KBM-7 (cell line): ENCODE results near the gene ANO10.
"Not testable (repeated sequence)": the region's sequence is repeated elsewhere in the genome, so short reads cannot be mapped to it uniquely, and the experiment has no call there.

Experiments used
- DNase-seq: peaks from one replicate; pipeline ENCODE4 v3.0.0-alpha.2; 2015
- in situ Hi-C: fragments of 300-500 bp; cut with MboI; formaldehyde crosslinking; loops from 2 replicates; pipeline ENCODE4 v1.14.3; 2020; ENCODE audit warnings: low sequenced_read_pairs, low pct_unique_long_range_greater_than_20kb, mixed read lengths

The ANO10 gene

GRCh38 chr3:43528498-43529099 lies 93.2 kb downstream of the ANO10 start:
- DNase-seq, result no peak
- in situ Hi-C loops, result no loop called here

GRCh38 chr3:43526956-43527355 lies 94.9 kb downstream of the ANO10 start:
- in situ Hi-C loops, result no loop called here
- DNase-seq, result no peak

DNA sequence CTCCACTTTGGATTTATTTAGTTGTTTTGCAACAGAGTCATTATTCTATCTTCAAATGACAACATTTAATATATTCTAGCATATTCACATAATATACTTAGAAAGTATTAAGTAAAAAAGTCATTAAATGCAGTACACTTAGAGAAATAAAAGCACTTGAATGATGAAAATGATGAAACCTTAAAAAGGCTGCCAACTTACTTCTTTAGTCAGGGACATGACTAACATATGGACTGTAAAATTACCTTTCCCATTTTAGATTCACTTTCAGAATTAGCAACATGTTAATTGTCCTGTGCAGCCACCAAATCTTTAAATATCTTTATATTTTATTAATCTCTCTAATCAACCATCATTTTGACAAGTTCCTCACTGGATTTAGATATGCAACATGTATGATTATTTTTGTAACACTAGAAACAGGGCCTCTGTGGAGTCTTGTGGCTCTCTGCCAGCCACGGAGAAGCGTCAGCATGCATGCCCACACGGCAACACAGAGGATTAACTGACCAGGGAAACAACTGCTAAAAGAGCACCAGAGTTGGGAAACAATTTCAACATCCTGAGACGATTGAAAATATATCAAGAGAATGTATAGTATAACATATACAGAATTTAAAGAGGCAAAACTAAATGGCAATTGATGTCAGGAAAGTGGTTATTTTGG lies 95.7 kb downstream of the ANO10 start:
- in situ Hi-C loops, result no loop called here
- DNase-seq, result no peak

- DNase-seq, result no peak
- in situ Hi-C loops, result no loop called here
Measured at GRCh38 chr3:43525386-43525785, 96.4 kb downstream of the ANO10 start.

- DNase-seq, result no peak
- in situ Hi-C loops, result no loop called here
Measured at GRCh38 chr3:43523454-43524053, 98.3 kb downstream of the ANO10 start.

- in situ Hi-C loops, result no loop called here
- DNase-seq, result no peak
Measured at GRCh38 chr3:43522727-43523362, 99.0 kb downstream of the ANO10 start.

DNA sequence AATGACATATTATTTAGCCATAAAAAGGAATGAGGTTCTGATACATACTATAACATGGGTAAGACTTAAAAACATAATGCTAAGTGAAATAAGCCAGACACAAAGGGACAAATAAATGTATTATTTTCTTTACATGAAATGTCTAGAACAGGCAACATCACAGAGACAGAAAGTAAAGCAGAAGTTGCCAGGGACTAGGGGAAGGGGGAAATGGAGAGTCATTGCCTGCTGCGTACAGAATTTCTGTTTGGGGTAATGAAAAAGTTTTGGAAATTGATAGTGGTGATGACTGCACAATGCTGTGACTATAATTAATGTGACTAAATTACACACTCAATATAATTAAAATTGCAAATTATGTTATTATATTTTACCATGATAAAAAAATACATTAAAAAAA lies 99.9 kb downstream of the ANO10 start:
- in situ Hi-C loops, result no loop called here
- DNase-seq, result no peak

DNA sequence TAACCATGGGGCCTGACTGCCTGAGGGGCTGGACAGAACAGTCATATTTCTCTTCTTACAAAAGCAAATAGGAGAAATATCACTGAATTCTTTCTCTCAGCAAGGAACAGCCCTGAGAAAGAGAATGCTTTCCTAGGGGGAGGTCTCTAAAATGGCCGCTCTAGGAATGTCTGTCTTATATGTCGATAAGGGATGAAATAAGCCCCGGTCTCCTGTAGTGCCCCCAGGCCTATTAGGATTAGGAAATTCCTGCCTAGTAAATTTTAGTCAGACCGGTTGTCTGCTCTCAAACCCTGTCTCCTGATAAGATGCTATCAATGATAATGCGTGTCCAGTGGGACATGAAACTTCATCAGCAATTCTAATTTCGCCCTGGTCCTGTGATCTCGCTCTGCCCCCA lies 103.3 kb downstream of the ANO10 start:
- in situ Hi-C loops, DNase-seq: not testable (repeated sequence)

DNA sequence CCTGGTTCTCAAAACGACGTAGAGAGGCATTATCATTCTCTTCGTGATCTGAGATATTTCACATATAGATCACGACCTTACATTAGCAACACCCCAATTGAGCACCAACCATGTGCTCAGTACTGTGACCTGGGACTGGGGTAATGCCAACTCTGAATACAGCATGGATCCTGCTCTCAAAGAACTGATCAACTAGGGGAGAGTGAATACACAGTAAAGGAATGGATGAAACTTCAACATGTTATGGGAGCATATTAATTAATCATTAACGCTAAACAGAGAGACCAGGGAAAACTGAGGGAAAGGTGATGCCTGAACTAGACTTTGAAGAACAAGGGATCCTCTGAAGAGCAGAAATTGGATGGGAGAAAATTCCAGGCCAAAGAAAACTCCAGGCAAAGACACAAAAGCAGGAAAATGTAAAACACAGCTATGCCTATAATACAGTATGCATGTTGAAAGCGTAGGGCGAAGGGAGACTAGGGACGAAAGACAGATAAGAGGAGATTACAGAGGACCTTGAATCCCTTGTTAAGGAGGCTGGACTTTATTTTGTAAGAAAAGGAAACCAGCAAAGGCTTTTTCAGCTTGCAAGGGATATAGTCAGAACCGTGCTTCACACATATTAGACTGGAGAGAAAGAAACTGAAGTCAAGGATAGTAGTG lies 105.7 kb downstream of the ANO10 start:
- in situ Hi-C loops, result no loop called here
- DNase-seq, result no peak

DNA sequence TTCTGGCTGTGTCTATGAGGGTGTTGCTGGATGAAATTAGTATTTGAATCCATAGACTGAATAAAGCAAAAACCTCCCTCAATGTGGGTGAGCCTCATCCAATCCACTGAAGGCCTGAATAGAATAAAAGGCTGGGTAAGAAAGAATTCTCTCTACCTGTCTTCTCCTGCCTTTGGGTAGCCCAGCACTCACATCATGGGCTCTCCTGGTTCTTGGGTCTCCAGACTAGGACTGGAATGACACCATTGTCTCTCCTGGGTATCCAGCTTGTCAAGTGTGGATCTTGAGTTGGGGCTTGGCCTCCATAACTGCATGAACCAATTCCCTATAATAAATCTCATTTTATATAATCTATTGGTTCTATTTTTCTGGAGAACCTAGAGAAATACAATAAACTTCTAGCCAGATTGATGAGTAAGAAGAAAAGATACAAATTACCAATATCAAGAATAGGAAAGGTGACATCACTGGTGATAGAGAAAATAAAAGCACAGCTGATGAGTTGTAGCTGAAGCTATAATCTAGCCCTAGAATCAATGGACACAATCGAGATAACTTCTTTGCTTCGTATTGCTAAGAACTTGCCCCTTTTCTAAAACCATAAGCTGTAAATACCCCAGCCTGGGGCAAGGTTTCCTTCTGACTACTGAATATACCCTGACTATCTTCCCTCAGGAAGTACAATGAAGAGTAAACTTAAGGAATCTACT lies 106.4 kb downstream of the ANO10 start:
- no peak for DNase-seq
- in situ Hi-C loops, result no loop called here

- in situ Hi-C loops, result no loop called here
Measured at GRCh38 chr3:43512754-43513404, 108.9 kb downstream of the ANO10 start.

DNA sequence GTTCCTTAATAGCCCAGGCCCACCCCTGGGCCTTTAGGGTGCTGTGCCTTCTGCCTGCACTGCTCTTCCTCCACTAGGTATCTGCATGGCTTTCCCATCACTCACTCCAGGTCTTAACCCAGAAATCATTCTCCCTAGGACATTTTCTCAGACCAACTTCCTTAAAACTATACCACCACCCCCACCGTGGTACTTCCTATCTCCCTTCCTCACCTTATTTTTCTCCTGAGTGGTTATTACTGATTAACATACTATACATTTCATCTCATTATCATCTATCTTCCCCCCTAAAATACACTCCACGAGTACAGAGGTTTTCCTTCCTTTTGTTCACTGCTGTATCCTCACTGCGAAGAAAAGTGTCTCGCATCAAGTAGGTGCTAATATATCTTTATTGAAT lies 115.2 kb downstream of the ANO10 start:
- no peak for DNase-seq
- in situ Hi-C loops, result no loop called here

More at GRCh38 chr3:43512754-43513404, 108.9 kb downstream of the ANO10 start:
- no peak for DNase-seq

GRCh38 chr3:43505351-43505750 lies 116.5 kb downstream of the ANO10 start:
- no peak for DNase-seq
- in situ Hi-C loops, result no loop called here

DNA sequence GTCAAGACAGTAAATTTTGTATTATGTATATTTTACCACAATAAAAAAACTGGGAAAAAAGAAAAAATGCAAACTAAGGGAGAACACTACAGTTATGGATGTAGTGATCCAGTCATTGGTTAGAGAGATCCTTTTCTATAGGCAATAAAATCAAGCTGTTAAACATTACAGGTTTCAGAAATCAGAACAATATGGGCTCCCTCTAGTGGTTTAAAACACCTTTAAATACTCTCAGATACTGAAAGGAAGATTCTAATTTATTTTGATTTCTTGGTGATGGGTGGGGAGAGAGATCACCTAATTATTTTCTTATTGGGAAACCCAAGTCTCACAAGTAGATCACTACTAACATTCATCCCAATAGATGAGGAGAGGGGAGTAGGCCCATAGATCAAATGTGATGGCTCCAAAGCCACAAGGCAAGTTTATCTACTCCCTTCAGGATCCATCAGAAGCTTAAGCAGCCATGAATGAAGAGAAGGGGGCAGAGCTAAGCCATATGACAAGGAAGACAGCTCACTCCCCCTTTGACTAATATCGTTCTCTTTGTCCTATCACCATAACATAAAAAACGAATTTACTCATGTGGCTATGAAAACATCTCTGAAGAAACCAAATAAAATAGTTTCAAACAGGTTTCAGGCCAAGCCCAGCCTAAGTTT lies 118.6 kb downstream of the ANO10 start:
- in situ Hi-C loops, result no loop called here
- DNase-seq, result peak; percentile 44

DNA sequence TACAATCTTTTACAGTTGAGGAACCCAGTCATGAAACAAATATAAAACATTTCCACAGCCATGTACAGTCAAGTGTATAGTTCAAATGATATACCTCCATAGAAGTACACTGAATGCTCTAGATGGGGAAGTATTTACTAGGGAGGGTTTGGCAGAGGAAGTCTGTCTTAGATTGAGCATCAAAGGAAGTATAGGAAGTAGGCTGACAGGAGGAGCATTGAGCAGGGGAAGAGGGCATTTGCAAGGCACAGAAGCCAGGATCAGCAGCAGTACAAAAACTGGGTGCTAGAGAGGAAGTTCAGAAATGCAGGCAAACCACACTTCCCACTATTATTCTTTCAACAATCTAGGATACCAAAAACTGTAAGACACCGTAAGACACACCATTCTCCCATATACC lies 122.6 kb downstream of the ANO10 start:
- in situ Hi-C loops, result no loop called here

GRCh38 chr3:43497905-43498365 lies 123.9 kb downstream of the ANO10 start:
- in situ Hi-C loops, result no loop called here
- no peak for DNase-seq

More for the DNA sequence above, 122.6 kb downstream of the ANO10 start:
- peak; percentile 78 for DNase-seq

DNA sequence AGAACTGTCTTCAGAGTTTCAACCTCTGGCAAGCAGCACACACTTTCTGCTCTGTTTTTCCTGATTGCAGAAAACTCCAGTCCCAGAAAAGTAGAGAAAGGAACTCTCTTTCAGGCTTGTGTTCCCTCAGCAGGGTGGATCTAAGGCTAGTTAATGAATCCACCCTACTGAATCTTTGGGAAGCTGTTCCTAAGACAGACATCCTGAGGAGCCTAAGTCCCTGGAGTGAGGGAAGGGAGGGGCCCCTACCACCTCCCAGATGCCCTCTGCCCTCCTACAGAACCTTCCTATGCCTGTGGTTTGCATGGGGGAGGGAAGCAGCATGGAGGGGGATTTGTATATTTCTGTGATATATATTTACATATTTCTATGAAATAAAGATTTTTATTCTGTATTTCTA lies 124.4 kb downstream of the ANO10 start:
- in situ Hi-C loops, result no loop called here
- no peak for DNase-seq

DNA sequence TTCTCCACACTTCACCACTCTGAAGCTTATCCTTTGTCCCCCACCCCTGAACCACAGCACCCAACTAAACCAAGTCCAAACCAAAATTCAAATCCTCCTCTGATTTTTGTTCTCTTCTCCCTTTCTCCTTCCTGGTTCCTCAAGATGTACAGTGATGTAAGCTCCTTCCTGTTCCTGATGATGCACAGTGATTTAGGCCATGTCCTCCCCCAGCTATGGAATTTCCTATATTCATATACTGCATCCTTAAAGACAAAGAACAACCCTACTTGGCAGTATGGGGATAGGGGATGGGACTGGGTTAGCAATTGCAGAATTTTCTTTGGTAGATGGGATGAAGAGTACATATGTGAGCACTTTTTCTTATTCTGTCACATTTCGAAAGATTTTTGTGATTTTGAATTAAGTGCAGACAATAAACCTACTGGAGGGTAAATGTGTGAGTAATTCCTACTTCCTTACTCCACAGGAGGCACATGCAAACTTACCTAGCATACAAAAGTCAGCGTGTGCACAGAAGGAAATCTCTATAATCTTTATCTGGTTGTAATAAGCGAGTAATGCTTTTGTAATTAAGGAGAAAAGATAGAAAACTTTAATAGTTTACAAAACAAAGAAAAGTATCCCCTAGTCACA lies 125.0 kb downstream of the ANO10 start:
- in situ Hi-C loops, result no loop called here
- DNase-seq, result no peak
